Loucy (cell line): Measurements from ENCODE around the gene MT4.

Experiments used
- CTCF ChIP-seq: fragments of 200-600 bp; sonication (generic); conservative IDR thresholded peaks from 2 replicates; pipeline ENCODE4 v1.5.1; 2014; ENCODE audit warnings: mild to moderate bottlenecking, antibody characterized with exemption, low read length
- EZH2phosphoT487 ChIP-seq: fragments of 200-600 bp; IDR thresholded peaks from 2 replicates; pipeline ENCODE4 v1.6.1; 2018; ENCODE audit warnings: antibody characterized with exemption, mild to moderate bottlenecking, moderate library complexity, borderline replicate concordance

DNA sequence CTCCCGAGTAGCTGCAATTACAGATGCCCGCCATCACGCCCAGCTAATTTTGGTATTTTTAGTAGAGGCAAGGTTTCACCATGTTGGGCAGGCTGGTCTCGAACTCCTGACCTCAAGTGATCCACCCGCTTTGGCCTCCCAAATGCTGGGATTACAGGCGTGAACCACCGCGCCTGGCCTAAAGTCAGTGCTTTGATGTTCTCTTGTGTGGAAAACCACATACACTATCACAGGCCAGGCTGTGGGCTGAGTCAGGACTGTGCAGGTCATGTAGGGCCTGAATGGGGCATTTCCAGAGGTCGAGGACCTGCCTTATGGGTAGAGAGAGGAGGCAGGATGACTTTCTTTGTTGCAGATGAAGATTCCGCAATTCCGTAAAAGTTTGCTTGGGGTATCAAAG is 19.4 kb downstream of the MT4 start:
- TF ChIP-seq CTCF (no peak), EZH2phosphoT487 (no peak)
